Ishikawa (cell line): ENCODE results near the gene NUTF2.

Source experiments
- CEBPB ChIP-seq: IDR thresholded peaks from 2 replicates; pipeline ENCODE4 v1.6.1; 2012
- EP300 ChIP-seq: IDR thresholded peaks from 2 replicates; pipeline ENCODE4 v1.6.1; 2012; ENCODE audit warnings: borderline replicate concordance
- RAD21 ChIP-seq: IDR thresholded peaks from 2 replicates; pipeline ENCODE4 v1.6.1; 2012; ENCODE audit warnings: low read depth
- TCF12 ChIP-seq: IDR thresholded peaks from 2 replicates; pipeline ENCODE4 v1.6.1; 2012; ENCODE audit warnings: low read depth
- TEAD4 ChIP-seq: IDR thresholded peaks from 2 replicates; pipeline ENCODE4 v1.6.1; 2012
- ZBTB7A ChIP-seq: IDR thresholded peaks from 2 replicates; pipeline ENCODE4 v1.6.1; 2012; ENCODE audit warnings: low read depth
- TF ChIP-seq, protein P1 (sequence below): IDR thresholded peaks from 2 replicates; pipeline ENCODE4 v1.6.1; 2012; ENCODE audit warnings: low read depth, mild to moderate bottlenecking

- TF ChIP-seq RAD21 (no peak), EP300 (no peak), CEBPB (no peak), TCF12 (no peak), TEAD4 (no peak), ZBTB7A (no peak)
- TF ChIP-seq, protein P1, sequence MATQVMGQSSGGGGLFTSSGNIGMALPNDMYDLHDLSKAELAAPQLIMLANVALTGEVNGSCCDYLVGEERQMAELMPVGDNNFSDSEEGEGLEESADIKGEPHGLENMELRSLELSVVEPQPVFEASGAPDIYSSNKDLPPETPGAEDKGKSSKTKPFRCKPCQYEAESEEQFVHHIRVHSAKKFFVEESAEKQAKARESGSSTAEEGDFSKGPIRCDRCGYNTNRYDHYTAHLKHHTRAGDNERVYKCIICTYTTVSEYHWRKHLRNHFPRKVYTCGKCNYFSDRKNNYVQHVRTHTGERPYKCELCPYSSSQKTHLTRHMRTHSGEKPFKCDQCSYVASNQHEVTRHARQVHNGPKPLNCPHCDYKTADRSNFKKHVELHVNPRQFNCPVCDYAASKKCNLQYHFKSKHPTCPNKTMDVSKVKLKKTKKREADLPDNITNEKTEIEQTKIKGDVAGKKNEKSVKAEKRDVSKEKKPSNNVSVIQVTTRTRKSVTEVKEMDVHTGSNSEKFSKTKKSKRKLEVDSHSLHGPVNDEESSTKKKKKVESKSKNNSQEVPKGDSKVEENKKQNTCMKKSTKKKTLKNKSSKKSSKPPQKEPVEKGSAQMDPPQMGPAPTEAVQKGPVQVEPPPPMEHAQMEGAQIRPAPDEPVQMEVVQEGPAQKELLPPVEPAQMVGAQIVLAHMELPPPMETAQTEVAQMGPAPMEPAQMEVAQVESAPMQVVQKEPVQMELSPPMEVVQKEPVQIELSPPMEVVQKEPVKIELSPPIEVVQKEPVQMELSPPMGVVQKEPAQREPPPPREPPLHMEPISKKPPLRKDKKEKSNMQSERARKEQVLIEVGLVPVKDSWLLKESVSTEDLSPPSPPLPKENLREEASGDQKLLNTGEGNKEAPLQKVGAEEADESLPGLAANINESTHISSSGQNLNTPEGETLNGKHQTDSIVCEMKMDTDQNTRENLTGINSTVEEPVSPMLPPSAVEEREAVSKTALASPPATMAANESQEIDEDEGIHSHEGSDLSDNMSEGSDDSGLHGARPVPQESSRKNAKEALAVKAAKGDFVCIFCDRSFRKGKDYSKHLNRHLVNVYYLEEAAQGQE: no peak
Measured at GRCh38 chr16:67886387-67886786, 39.7 kb downstream of the NUTF2 start.
